T-helper 1 cell (primary cell): ENCODE measurements around the gene MED8.
"Not testable (repeated sequence)": the region's sequence is repeated elsewhere in the genome, so short reads cannot be mapped to it uniquely, and the experiment has no call there.

ENCODE experiments used
- DNase-seq, 5 donors: peaks; one replicate each; pipeline ENCODE4 v3.0.0-alpha.2; 2012 to 2020

MED8 gene

DNA sequence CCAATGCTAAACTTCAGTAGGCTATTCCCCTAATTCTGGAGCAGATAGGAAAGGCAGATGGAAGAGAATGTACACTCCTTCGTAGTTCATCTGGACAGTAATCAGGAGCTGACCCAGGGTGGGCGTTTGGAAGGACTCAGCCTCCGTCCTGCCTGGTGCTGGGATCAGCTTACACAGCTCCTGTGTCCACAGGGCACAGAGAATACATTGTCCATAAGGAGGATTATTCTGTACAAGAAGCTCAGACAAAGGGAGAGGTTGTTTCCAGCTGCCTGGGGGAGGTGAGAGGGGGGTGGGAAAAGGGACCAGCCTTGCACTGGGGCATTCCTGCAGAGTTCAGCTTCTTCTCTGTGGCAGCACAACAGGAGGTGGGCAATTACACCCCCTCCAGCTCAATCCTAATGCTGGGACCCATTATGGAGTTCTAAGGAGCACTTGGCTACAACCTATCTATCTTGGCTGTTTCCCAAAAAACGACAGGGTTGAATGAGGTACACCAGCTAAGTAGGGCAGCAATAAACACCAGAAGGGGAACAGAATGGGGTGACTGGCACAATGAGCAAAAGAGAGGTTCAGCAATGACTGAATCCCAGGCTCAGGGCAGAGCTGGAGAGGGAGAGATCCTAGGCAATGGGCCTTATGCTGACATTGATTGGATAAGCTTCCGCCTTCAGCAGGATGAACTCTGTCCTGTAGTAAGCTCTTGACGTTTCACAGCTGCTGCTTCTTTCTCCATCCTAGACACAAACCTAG, 7.4 kb downstream of the MED8 start:
- no peak for DNase-seq

GRCh38 chr1:43381612-43382011, 8.0 kb downstream of the MED8 start:
- DNase-seq, result no peak

GRCh38 chr1:43379476-43379875, 10.1 kb downstream of the MED8 start:
- no peak for DNase-seq

DNA sequence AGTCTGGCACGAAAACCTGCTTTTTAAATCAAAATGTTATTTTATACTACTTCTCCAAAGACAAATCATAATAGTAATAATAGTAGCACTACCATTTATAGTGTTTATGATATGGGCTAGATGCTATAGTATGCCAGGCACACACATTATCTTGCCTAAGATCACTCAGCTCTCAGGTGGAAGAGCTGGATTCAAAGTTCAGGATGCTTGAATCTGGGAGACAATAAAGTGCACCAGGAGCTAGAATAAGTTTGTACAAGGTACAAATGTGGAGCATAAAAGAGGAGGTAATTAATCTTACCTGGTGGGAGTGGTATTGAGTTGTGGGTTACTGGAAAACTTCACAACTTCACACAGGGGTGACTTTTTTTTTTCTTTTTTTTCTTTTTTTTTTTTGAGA, 11.8 kb downstream of the MED8 start:
- no peak for DNase-seq

DNA sequence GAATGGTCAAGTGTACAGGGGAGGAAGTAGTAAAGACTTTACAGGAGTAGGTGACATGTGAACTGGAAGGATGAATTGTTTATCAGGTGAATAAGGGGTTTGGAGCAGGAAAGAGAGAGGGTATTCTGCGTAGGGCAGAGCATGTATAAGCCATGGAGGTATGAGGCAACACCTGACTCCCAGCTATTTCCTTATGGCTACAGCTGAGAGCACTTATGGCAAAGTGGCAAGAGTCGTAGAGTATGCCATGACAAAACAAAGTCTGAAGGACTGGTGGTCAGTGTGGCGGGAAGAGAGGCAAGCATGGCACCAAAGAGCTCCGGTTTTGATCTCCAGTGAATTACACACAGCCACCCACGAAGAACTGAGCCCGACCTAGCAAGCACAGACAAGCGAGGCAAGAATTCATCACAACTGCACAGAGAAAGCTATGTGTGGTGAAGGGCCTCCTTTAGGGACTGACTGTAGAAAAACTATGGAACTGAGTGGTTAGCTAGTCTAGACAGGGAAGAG, 12.8 kb downstream of the MED8 start:
- DNase-seq, result no peak

- DNase-seq, result no peak
Measured at GRCh38 chr1:43373066-43373940, 16.3 kb downstream of the MED8 start.

DNA sequence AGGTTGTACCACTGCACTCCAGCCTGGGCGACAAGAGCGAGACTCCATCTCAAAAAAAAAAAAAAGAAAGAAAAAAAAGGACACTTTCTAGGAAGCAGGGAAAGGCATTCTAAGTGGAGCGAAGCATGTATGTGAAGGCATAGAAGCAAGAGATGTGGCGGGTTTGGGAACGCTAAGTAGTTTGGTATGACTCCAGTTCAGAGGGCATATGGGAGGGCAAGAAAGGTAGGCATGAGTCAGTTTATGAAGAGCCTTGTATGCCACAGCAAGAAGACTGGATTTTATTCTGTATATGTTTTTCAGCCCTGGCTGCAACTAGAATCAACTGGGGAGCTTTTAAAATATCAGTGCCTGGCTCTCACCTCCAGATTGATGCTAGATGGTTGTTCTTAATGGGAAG, 17.4 kb downstream of the MED8 start:
- DNase-seq, result no peak

DNA sequence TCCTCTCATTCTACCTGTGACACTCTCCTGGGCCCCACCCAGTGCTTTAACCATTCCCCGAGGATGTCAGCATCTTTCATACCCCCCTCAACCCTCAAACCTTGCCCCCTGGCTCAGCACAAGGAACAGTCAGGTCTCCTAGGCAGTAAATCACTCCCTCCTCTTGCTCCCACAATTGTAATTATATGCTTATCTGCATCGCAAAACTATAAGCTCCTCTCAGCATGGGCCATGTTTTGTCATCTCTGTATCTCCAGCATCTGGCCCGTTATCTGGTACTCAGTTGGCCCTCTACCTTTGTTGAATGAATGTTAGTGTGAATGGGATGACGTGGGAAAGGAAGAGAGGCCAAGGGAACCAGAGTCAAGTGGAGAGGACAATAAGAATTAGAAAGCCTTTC, 19.0 kb downstream of the MED8 start:
- no peak for DNase-seq

GRCh38 chr1:43369779-43370178, 19.8 kb downstream of the MED8 start:
- not testable (repeated sequence) for DNase-seq

- no peak for DNase-seq
Measured at GRCh38 chr1:43368646-43369020, 21.0 kb downstream of the MED8 start.

DNA sequence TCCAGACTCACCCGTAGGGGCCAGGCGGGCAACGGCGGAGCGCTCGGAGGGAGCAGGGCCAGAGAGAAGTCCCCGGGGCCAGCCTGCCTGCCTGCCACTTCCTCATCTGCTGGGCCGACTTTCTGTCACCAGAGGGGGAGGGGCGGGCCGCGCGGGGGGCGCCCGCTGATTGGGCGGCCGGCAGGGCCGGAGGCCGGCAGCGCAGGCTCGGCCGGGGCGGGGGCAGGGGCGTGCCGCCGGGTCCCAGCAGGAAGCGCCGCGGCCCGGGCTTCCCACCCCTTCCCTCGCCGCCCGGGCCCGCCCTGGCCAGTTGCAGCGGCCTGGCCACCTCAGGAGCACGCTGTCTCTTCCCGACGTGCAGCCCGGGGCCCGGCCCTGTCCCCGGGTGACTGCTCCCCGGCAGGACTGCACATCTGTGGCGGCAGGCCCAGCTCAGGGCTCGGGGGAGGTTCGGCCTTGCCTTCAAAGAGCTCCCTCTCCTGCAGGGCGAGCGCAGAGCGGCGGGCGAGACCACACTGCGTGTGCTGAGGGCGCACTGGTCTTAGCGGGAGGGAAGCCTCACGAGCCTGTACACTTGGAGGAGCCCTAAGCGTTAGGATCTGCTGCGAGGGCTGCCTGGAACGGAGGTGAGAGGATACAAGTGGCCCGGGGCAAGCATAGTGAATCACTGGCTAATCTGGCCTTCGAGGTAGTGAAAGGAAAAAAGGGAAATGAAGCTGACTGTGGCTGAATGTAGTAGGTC, 21.5 kb downstream of the MED8 start, which contains the start of gene ELOVL1:
TSS of gene ELOVL1 (minus strand) at position 108 of the 742 bp plus-strand sequence. CDS start 2,402 bp downstream, outside the sequence.
- peak; percentile 69 to 90 (median 73) for DNase-seq

GRCh38 chr1:43367026-43367903, 22.3 kb downstream of the MED8 start:
- peak in 3 of 5 donors; percentile 11 to 30 (median 29) for DNase-seq

GRCh38 chr1:43366601-43367025, 23.0 kb downstream of the MED8 start:
- DNase-seq, result no peak

DNA sequence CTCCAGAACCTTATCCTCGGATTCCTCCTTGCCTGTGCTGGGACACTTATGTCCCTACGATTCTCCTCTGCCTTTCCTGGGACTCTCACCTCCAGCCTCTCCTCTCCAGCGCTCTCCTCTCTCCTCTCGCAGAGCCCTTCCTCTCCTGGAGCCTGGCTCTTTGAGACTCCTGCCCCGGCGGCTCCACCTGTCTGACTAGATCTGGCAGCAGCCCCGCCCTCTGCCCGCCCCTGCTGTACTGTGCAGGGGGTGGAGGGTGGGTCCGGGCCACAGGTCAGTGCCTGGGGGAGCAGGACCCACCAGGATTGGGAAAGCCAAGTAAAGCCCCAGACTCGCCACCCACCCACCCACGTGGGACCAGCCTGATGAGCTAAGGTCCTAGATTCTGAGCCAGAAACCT, 23.4 kb downstream of the MED8 start:
- DNase-seq, result no peak

GRCh38 chr1:43365678-43366077, 23.9 kb downstream of the MED8 start:
- no peak for DNase-seq

DNA sequence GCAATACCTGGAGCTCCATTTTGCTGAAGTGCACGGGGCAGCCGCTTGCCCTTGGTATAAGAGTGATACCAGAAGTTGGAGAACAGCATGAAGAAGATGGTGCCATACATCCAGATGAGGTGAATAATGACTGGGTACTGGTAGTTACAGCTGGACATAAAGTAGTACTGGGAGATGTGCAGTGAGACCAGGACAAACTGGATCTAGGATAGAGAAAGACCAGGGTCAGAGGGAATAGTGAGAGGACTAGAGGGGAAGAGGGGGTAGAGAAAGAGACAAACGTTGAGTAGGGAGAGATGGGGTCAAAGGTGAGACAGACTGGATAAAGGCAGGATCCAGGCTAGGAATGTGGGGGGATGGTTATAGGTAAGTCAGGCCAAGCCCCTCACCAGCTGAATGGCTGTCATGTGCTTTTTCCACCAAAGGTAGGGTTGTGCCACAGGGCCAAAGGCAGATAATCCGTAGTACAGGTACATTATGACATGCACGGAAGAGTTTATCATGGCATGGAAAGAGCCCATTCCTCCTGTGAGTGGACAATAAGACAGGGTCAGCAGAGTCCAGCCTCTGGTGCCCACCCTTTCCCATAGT, 25.6 kb downstream of the MED8 start:
- no peak for DNase-seq

GRCh38 chr1:43363283-43363934, 26.2 kb downstream of the MED8 start:
- no peak for DNase-seq

DNA sequence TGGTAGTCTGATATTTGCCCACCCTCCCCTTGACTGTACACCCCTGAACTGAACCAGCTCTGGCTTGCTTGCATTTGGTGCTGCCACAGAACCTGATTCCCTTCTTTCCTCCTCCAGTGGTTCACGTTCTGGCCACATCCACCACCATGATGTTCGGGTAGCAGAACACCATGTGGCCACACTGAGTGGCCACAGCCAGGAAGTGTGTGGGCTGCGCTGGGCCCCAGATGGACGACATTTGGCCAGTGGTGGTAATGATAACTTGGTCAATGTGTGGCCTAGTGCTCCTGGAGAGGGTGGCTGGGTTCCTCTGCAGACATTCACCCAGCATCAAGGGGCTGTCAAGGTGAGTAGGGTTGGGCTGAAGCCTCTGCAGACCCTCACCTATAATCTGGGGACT, 29.0 kb downstream of the MED8 start:
- no peak for DNase-seq

GRCh38 chr1:43359696-43360095, 29.9 kb downstream of the MED8 start:
- no peak for DNase-seq

DNA sequence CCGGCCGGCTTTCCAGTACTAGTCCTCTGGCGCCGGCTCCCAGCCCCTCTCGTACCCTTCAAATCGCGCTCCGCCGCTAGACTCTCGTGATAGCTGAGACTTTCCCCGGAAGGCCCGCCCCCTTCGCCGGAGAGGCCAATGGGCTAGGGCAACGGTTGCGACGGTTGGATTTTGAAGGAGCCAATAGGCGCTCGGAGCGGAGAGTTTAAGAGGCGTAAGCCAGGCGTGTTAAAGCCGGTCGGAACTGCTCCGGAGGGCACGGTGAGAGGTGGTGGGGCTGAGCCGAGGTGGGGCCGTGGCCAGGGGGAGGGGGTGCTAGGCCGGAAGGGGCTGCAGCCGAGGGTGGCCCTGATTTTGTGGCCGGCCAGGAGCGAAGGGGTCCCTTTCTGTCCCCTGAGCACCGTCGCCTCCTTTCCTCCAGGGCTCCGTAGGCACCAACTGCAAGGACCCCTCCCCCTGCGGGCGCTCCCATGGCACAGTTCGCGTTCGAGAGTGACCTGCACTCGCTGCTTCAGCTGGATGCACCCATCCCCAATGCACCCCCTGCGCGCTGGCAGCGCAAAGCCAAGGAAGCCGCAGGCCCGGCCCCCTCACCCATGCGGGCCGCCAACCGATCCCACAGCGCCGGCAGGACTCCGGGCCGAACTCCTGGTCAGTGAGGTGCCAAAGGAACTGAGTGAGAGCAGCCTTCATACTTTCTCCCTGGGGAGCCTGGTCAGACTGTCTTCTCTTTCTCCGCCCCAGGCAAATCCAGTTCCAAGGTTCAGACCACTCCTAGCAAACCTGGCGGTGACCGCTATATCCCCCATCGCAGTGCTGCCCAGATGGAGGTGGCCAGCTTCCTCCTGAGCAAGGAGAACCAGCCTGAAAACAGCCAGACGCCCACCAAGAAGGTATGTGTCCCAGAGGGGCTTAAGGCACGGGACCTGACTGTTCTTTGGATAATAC, 30.6 kb downstream of the MED8 start, which contains the start of gene CDC20:
TSS of gene CDC20 (plus strand) at position 236 of the 948 bp plus-strand sequence. CDS start at position 471, 235 bp downstream.
- DNase-seq, result peak; percentile 90 to 97 (median 95)
